ENCODE measurements around the gene CBLN1.
"Not testable (repeated sequence)": the region's sequence is repeated elsewhere in the genome, so short reads cannot be mapped to it uniquely, and the experiment has no call there.

Gene CBLN1

DNA sequence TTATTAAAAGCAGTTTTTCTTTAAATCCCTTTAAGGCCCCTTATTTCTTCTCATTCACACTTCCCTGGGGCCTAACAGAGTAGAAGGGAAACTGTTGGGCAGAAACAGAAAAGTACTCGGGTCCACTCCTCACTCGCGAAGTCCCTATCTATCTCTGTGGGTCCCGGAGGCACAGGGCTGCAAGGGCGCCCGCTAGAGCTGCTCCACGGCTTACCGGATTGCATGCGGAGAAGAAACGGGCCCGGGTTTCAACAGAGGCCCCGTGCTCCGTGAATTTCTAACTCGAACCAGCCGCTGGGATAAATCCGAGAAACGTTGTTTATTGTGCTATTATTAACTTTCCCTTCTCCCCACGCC lies 4.3 kb downstream of the CBLN1 start:
- no peak for DNase-seq

DNA sequence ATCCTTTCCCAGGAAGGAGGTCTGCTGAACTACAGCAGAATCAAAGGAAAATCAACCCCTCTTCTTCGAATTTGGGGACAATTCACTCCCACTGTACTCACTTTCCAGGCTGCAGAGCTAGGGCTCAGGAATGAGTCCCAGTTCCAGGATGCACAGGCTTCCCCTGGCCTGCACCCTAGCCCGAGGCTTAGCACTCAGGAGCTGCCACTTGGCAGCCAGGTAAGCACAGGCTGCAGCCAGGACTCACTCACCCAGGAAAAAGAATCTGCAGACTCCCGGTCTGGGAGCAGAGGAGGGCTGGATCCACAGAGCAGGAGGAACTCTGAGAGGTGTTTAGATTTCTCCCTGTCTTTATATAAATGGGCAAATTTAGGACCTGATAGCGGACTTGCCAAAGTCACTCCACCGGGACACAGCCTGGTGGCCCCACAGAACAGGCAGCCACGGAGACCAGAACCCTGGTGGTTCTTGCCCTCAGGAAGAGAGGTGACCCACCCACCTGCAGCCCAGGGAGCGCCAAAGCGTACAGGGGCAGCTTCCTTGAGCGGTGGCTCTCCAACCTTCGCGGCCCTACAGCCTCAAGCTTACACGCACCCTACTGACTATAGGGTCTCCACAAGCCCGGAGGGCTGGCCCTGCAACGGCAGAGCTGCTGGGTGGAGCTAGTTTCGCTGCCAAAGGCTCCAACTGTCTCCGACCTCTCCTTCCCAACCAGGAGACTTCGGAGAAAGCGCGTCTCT lies 4.8 kb downstream of the CBLN1 start:
- DNase-seq, result no peak

DNA sequence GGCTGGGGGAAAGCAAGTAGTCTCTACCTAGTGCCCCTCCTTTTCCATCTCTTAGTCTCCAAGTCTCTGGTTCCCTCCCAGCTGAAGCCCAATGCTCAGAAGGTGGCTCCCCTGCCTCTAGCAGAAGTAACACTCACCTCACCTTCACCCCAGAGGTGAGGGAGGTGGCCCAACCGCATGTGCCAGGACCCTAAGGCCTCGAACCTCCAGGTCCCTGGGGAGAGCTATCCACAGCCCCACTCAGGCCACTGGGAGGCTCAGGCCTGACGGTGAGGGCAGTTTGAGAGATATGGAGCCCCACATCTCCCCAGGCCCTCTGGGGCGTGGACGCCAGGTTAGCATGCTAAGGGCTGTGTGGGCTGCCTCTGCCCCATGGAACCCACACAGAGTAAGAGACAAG lies 5.8 kb downstream of the CBLN1 start:
- DNase-seq, result no peak

DNA sequence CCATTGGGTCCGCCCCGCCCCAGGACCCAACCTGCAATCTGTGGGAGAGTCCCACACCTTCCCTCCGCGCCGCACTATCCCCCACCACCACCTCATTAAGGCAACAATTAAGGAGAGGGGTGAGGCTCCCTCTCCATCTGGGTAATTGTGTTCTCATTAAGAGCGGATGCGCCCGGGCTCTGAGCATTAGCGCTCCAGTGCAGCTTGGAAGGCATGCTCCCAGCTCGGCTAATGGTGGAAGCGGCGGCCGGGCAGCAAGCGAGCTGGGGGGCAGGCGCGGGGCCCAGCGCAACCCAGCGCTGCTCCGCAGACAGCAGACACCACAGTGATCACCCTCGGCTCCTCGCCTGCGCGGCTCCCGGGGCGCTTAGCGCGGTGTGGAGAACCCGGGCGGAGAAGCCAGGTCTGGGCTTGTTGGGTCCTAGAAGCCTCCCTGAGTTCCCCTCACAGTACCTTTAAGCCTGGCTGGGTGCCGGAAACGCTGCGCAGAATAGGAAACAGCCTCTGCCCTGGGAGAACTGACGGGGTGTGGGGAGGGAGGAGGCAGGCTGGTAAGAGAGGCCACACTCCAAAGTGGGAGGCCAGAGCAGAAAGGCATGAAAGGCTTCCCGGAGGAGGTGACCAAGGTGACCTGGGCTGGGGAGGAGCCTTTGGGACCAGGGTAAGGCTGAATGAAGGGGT lies 6.4 kb downstream of the CBLN1 start:
- DNase-seq, result no peak

DNA sequence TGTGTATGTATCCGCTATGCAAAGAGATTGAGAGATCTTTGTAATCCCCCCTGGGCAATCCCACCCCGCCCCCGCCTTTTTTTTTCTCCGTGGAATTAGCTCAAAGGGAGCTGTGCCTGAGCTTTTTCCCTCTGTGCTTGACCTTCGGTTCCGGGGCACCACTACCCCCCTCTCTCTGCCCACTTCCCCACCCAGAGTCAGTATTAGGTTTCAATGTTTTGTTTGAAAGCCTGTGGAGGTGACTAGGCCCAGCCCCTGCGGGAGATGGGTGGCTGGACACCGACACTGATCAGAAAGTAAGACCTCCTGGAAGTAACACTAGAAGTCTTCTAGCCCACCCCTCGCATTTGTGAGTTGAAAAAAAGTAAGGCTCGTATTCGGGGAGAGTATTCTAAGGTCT lies 7.0 kb downstream of the CBLN1 start:
- DNase-seq, result no peak

DNA sequence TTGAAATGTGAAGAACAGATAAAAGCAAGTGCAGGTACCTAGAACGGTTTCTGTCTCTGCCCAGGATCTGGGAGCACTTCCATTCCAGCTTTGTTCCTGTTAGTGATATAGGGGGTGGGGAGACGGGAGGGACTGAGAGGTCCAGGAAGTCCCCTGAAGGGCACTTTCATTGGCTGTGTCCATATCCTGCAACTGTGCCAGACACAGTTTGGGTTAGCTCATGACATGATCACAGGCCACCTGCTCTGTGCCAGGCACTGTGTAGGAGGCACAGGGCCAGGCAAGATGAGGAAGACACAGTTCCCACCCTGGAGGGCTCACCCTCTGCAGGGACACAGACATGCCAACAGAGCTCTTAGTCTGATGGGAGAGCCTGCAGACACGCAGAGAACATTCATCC lies 7.9 kb downstream of the CBLN1 start:
- DNase-seq, result no peak

DNA sequence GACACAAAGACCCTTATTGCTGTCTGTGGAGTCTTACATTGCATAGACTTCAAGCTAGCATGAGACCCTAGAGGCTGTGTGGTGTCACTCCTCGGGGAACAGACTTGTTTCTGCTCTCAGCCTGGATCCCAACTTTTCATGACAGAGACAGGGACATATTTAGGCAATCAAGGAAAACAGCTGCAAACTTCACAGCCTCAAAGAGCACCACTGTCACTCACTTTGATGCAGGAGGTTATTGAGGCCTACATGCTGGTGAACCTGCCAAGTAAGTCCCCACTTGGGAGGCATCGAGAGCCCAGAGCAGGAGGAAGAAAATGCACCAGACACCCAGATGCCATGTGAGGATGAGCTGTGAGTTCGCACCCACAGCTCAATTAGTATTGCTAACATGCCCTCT lies 10.3 kb downstream of the CBLN1 start:
- no peak for DNase-seq

DNA sequence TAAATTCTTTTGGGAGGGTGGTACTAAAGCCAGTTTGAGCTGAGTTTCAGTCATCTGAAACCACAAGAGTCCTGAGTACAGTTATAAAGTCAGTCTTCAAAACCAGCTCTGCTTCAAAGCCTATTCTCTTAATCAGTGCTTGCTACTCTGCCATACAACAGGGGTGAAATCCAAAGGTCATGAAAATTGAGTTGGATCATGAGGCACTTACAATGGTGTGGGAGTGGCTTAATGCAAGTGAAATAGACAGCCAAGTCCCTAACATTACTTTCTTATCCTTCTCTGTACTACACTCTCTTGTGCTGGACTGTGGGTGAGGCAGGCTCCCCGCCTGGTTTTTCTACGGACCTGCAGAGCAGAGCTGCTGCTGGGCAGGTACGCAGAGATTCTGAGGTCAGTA lies 12.4 kb downstream of the CBLN1 start:
- no peak for DNase-seq

DNA sequence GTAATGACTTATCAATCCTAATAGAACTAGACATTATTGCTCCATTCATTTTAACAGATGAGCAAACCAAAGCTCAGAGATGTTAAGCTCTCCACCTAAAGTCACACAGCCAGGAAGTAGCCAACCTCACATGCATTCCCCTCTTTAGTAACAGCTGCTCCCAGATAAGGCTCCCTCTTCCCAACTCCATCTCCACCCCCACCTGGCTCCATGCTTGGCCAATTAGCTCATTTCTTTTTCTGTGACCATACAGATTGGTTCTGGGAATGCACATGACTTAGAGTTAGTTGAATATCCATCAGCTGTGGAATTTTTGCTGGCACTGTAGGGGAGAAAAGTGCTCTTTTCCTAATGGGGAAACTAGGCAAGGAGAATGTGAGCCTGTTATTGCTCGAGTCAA lies 13.0 kb downstream of the CBLN1 start:
- DNase-seq, result no peak

DNA sequence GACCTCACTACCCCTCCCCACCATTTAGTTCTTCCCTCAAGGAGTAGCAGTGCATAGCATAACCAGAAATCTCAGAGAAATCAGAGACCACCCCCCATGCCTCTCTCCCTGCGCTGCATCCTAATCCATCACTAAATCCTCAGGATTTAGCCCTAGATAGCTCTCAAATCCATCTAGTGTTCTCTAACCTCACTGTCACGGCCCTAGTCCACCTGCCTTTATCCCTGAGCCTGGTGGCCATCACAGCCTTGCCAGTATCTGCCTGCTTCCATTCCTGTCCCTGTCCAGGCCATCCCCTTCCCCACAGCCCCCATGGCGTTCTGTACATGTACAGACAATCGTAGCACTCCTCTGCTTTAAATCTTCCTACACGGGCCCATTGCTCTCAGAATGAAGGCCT lies 19.1 kb downstream of the CBLN1 start:
- no peak for DNase-seq

DNA sequence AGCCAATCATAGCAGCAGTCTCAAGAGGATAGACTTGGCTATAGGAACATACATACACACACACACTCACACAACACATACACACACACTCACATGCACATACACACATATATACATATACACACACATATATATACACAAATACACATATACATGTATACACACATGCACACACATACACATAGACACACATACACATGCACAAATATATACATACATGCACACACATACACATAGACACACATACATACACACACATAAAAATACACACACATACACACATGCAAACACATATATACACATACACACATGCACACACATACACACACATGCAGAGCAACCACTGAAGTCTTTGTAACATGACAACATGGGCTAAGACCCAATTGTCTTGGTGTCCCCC lies 19.7 kb downstream of the CBLN1 start:
- no peak for DNase-seq

DNA sequence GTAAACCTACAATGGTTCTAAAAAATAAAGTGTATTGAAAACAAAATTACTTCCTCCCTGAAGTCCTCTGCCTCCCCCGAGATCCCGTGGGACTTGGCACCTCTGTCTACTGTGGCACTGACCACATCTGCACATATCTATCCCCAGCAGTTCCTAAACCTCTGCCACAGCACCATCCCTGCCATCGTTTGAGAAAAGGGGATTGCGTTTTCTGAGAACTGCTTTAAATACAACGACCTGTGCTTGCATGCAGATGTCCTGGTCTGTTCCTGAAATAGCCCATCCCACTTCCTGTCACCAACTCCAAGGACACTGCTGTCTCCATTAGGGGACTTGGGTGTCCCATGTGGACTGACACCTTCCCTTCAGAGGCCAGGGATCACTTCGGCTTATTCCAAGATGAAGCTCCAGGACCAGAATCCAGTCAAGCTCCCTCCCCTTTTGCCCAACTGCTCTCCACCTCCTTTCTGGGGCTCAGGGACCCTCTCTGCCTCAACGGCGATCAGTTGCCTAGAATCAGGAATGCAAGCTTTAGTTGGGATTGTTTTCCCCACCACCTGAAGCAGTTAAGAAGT lies 20.6 kb downstream of the CBLN1 start:
- DNase-seq, result no peak

DNA sequence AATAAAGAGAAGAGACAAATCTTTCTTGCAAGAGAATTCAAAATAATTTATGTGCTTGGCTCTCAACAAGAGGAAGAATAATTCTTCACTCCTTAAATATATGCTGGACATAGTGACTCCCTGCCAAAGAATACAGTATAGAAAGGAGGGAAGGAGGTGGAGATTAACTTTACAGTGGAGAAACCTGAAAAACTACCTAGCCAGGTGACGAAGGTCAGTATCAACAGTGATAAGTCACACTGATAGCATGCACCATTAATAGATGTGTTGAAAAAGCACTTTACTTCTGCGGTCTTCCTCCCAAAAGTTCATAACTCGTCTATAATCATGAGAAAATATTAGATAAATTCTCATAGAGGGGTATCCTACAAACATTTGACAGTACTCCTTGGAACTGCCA lies 21.4 kb downstream of the CBLN1 start:
- DNase-seq, result no peak

DNA sequence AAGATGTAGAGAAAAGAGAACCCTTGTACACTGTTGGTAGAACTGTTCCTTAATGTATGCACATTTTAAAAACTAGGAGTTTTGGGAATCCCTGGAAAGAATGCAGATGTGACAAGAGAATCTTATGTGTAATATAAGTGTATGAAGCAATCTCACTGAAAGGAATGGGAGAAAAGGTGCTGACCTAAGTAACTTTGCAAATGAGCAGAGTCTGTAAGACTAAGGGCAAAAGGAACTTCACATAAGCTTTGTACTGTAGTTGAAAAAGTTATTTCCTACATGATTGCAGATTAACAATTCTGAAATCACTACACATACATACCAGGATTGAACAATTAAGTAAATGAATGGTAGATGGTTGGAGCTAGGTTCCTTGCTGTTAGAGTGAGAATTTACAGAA lies 22.3 kb downstream of the CBLN1 start:
- DNase-seq, result no peak

DNA sequence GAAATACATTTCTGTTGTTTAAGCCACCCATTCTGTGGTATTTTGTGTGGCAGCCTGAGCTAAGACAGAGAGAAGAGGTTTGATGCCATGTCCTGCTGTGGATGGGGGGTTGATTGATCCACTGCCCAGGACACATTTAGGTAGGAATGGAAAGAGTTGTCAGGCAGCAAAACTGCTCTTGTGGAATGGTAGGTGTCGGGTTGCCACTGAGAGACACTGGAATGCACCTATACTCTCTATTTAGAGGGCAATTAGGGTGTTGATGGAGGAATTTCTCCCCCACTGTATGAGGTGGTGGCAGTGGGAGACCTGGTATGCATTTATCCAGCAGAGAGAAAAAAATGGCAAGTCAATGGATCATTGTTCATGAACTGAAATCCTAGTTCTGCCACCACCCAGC lies 30.9 kb downstream of the CBLN1 start:
- no peak for DNase-seq

DNA sequence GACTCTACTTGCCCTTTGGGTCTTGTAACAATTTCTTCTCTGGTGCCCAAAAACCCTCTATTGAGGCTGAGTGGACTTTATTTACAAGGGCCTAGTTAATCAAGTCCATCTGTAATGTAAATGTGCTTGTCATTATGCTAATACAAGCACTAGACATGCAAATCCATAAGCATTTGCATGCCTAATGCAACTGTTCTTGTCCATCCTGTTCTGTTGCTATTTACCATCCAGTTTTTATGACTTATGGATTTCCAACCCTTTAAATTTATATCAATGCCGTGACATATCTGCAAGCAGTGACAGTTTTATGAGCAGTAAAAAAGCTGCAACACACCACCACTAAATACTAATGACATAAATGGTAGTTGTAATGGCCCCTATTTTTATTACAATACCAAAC lies 33.4 kb downstream of the CBLN1 start:
- no peak for DNase-seq

DNA sequence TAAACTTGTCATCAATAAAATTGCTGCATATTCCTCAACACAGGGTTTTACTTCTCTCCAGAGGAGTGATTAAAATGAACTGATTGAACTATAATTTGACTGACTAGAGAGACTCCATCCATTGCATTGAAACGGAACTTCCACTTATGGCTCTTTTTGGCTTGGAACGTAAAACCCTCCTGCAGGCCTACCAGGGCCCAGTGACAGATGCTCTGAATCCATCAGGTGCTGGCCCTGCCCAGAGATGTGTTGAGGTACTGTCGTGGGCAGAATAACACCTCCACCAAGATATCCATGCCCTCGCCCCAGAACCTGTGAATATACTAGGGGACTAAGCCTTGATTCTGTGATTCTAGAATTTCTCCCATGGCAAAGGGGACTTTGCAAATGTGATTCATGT lies 45.4 kb downstream of the CBLN1 start:
- no peak for DNase-seq

DNA sequence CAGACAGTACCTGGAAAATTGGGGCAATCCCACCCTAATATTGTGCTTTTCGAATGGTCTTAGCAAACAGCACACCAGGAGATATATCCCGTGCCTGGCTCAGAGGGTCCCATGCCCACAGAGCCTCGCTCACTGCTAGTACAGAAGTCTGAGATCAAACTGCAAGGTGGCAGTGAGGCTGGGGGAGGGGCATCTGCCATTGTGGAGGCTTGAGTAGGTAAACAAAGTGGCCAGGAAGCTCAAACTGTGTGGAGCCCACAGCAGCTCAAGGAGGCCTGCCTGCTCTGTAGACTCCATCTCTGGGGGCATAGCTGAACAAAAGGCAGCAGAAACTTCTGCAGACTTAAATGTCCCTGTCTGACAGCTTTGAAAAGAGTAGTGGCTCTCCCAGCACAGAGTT lies 53.3 kb downstream of the CBLN1 start:
- DNase-seq, result not testable (repeated sequence)

All from hematopoietic multipotent progenitor cell treated with erythropoietin and hydrocortisone succinate and interleukin-3 and kit ligand, for 6 days (in vitro differentiated cells).